NCI-H2029 treated with DMSO at 0.1 percent for 48 hours (cell line): Measurements from ENCODE around the gene MN1.

Experiments used
- DNase-seq: peaks from one replicate; lab custom pipeline; 2025; lab: John Stamatoyannopoulos, UW

Gene MN1

GRCh38 chr22:27801616-27802345, at the start of gene MN1:
MN1 (minus strand) TSS chr22:27801756; CDS start chr22:27800543, 1,213 bp downstream.
- no peak for DNase-seq

- no peak for DNase-seq
Measured at GRCh38 chr22:27850000-27850521, 48.5 kb upstream of the MN1 start.

- DNase-seq, result no peak
Measured at GRCh38 chr22:27848005-27848404, 46.4 kb upstream of the MN1 start.

GRCh38 chr22:27846910-27847309, 45.4 kb upstream of the MN1 start:
- DNase-seq, result no peak

- DNase-seq, result no peak
Measured at GRCh38 chr22:27846248-27846757, 44.7 kb upstream of the MN1 start.

GRCh38 chr22:27845644-27846043, 44.1 kb upstream of the MN1 start:
- DNase-seq, result no peak

GRCh38 chr22:27844656-27845591, 43.4 kb upstream of the MN1 start:
- no peak for DNase-seq

GRCh38 chr22:27844256-27844655, 42.7 kb upstream of the MN1 start:
- no peak for DNase-seq

- no peak for DNase-seq
Measured at GRCh38 chr22:27843441-27843840, 41.9 kb upstream of the MN1 start.

- DNase-seq, result no peak
Measured at GRCh38 chr22:27842669-27843431, 41.3 kb upstream of the MN1 start.

GRCh38 chr22:27842201-27842600, 40.6 kb upstream of the MN1 start:
- no peak for DNase-seq

- no peak for DNase-seq
Measured at GRCh38 chr22:27840436-27840835, 38.9 kb upstream of the MN1 start.

- no peak for DNase-seq
Measured at GRCh38 chr22:27839057-27839660, 37.6 kb upstream of the MN1 start.

GRCh38 chr22:27836181-27836580, 34.6 kb upstream of the MN1 start:
- no peak for DNase-seq

GRCh38 chr22:27835446-27835845, 33.9 kb upstream of the MN1 start:
- no peak for DNase-seq

GRCh38 chr22:27834364-27835185, 33.0 kb upstream of the MN1 start:
- DNase-seq, result no peak

GRCh38 chr22:27833803-27834202, 32.2 kb upstream of the MN1 start:
- DNase-seq, result no peak

GRCh38 chr22:27832606-27833005, 31.1 kb upstream of the MN1 start:
- no peak for DNase-seq

GRCh38 chr22:27829620-27830019, 28.1 kb upstream of the MN1 start:
- no peak for DNase-seq
